GM13976 (cell line): ENCODE measurements around the gene SLC13A3.

ENCODE experiments used
- DNase-seq: peaks from one replicate; pipeline ENCODE4 v3.0.0; 2012; ENCODE audit warnings: low spot score
- CTCF ChIP-seq: IDR thresholded peaks from 2 replicates; pipeline ENCODE4 v1.5.1; 2012; ENCODE audit warnings: borderline replicate concordance, mild to moderate bottlenecking; ENCODE audit not compliant: insufficient read depth; ENCODE audit errors: extremely low read depth, missing control alignments, control extremely low read depth
- in situ Hi-C: fragments of 300-500 bp; cut with MboI; formaldehyde crosslinking; loops from one replicate; pipeline ENCODE4 v1.12.0; 2022; ENCODE audit warnings: low sequenced_read_pairs, mixed read lengths, inconsistent platforms; ENCODE audit not compliant: unreplicated experiment

The SLC13A3 gene

DNA sequence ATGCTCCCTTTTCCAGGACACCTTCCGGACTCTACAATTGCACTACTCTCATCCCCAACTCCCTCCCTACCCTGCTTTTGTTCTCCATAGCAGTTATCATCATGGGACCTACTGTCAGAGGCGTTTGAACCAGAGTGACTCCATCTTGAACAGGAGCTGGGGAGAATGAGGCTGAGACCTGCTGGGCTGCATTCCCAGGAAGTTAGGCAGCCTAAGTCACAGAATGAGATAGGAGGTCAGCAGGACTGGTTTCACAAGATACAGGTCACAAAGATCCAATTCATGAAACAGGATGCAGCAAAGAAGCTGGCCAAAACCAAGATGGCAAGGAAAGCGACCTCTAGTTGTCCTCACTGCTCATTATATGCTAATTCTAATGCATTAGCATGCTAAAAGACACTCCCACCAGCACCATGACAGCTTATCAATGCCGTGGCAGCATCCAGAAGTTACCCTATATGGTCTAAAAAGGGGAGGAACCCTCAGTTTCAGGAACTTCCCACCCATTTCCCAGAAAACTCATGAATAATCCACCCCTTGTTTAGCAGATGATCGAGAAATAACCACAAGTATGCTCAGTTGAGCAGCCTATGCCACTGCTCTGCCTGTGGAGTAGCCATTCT lies 15.6 kb downstream of the SLC13A3 start:
- no peak for DNase-seq
- in situ Hi-C loops = no loop called here
- no peak for TF ChIP-seq CTCF

DNA sequence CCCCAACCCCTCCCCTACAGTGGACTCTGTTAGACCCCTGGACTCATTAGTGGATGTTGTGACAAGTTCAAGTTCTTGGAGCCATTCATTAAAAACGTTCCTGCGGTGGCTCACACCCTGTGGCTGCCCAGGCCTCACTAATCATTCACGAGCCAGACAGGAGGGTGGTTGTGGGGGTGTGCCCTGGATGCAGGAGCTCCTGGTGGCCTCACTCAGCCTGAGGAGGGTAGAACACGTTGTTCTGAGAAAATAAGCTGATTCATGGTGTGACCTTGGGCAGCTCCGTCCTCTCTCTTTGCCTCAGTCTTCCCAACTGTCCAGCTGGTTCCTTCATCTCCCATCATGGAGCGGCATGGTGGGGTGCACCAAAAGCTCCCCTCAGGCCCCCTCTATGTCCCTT lies 16.7 kb downstream of the SLC13A3 start:
- TF ChIP-seq CTCF = no peak
- DNase-seq = no peak
- in situ Hi-C loops = no loop called here

DNA sequence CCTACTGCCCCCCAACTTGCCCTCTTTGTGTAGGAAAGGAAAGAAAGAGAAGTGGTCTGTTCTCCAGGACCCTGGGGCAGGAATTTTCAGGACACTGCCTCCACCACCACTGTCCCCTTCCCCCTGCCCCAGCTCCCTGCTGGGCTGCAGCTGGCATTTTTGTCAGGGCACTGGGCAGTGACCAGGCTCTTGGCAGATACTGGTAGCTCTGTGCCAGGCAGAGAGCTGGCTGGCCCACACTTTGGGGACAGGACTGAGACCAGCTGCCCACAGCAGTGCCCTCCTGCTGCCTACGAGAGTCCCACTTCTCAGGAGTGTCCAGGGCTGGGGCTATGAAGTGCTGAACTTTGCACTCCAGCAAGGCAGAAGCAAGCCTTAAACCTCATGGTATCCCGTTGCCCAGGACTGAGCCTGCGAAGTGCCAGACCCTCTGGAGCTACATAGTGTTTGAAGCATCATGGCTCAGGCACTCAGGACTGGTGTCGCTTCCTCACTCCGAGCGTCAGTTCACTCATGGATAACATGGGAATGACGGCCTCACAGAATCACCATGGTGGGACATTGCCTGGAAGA lies 19.3 kb downstream of the SLC13A3 start:
- no peak for TF ChIP-seq CTCF
- DNase-seq = no peak
- in situ Hi-C loops = no loop called here

DNA sequence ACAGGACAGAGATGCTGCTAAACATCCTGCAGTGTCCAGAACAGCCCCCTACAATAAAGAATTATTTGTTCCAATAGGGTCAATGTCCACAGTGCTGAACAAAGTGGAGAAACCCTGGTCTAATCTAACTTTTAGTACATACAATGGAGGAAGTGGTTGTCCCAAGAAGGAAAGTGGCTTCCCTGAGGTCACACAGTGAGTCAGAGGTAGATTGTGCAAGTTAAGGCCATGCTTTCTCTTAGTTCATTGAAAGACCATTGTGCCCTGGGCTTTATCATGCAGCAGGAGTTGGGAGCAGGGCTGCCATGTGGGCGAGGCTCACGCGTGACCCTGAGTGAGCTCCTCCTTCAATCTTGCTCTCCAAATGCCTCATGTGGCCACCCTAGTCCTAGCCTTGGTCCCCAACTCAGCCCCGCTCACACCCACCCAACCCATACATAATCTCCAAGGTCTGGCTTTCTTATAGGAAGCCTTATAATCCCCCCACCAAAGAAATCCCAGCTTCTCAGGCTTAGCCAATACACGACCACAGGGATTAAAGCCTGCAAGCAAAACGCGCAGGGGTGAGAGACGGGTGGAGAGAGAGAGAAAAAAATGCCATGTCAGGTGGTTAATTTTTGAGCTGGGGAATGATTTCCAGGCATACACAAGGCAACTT lies 19.9 kb downstream of the SLC13A3 start:
- DNase-seq = no peak
- TF ChIP-seq CTCF = no peak
- in situ Hi-C loops = no loop called here

DNA sequence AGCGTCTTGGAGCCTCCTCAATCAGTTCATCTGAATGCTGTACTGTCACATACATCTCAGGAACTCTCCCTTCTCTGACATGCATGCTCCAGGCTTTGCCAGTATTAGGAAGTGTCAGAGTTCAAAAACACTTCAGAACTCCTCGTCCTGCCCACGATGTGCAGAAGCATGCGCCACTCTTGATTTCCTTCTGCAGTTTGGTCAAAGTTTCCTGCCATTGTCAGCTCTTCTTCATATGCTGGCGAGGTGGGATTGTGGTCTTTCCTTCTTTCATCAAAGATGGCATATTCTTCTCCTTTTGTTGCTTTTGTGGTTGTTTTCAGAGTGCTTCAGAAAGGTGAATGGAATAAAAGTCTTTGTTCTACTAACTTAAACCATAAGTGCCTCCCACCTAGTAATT lies 21.0 kb downstream of the SLC13A3 start:
- TF ChIP-seq CTCF = no peak
- DNase-seq = no peak
- in situ Hi-C loops = no loop called here

DNA sequence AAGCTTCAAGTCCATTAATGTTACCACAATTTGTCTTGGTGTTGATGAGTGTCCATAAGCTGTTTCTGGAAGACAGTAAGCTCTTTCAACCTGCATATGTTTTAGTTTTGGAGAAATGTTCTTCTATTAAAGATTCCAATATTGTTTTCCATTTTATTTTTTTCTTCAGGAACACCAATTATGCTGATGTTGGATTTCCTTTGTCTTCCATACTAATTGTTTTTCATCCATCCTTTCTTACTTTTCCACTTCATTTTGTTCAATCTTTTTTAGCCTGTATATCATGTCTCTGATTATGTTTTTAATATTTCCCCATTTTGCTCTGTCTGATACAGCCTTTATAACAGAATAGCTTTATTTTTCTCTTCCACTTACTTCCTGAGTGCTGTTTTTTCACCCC lies 21.9 kb downstream of the SLC13A3 start:
- DNase-seq = no peak
- in situ Hi-C loops = no loop called here

More for the DNA sequence above, 21.9 kb downstream of the SLC13A3 start:
- TF ChIP-seq CTCF = no peak
